Colonic mucosa (tissue), 4 donors: ENCODE results near the gene LPCAT3. TPM values are rescaled to one million over a fixed set of nuclear protein-coding genes. Genes with fewer than 3 reads are reported as not detected.
"Not testable (repeated sequence)": the region's sequence is repeated elsewhere in the genome, so short reads cannot be mapped to it uniquely, and the experiment has no call there.

Experiments used
- DNase-seq: peaks from one replicate; pipeline ENCODE4 v3.0.0-alpha.2; 2020
- H3K27ac ChIP-seq: fragments of 200-600 bp; one replicate; pipeline ENCODE4 v1.8.0; 2021
- H3K27me3 ChIP-seq: fragments of 200-600 bp; one replicate; pipeline ENCODE4 v1.8.0; 2021
- H3K36me3 ChIP-seq: fragments of 200-600 bp; one replicate; pipeline ENCODE4 v1.8.0; 2021
- H3K4me1 ChIP-seq: fragments of 200-600 bp; one replicate; pipeline ENCODE4 v1.8.0; 2021; ENCODE audit warnings: mild to moderate bottlenecking
- H3K4me3 ChIP-seq: fragments of 200-600 bp; one replicate; pipeline ENCODE4 v1.8.0; 2021
- H3K9ac ChIP-seq, 2 donors: one replicate each; pipeline ENCODE4 v1.7.0; 2013; ENCODE audit warnings: control low read depth in 2 of 2, low read depth in 2 of 2, low read length in 2 of 2
- H3K9me3 ChIP-seq: fragments of 200-600 bp; one replicate; pipeline ENCODE4 v1.8.0; 2021
- intact Hi-C: fragments of 100-400 bp; cut with DNase I; formaldehyde crosslinking; loops from one replicate; pipeline ENCODE4 v1.14.1; 2022
- total RNA-seq, 2 donors: library from RNA; stranded (reverse); fragmentation: NEBNext Ultra II Directional in 1 of 2; extraction: Animal tissue kit (Norgen Biotek cat#: 25700) in 1 of 2; gene quantifications; one replicate each; pipeline ENCODE4 v1.2.1, GENCODE V29; 2021
- TF ChIP-seq, protein P1 (sequence below): fragments of 200-600 bp; IDR thresholded peaks from one replicate; pipeline ENCODE4 v1.8.0; 2022; ENCODE audit warnings: antibody characterized with exemption, mild to moderate bottlenecking
- donor health status: healthy.
- donor health status: DM: no; HTN: no; CAD: no.
- donor health status: DM: no; HTN: no; CAD: no.

Gene LPCAT3
- total RNA-seq, 2 donors from 2014 or later, result 71.8 to 77.9 TPM

DNA sequence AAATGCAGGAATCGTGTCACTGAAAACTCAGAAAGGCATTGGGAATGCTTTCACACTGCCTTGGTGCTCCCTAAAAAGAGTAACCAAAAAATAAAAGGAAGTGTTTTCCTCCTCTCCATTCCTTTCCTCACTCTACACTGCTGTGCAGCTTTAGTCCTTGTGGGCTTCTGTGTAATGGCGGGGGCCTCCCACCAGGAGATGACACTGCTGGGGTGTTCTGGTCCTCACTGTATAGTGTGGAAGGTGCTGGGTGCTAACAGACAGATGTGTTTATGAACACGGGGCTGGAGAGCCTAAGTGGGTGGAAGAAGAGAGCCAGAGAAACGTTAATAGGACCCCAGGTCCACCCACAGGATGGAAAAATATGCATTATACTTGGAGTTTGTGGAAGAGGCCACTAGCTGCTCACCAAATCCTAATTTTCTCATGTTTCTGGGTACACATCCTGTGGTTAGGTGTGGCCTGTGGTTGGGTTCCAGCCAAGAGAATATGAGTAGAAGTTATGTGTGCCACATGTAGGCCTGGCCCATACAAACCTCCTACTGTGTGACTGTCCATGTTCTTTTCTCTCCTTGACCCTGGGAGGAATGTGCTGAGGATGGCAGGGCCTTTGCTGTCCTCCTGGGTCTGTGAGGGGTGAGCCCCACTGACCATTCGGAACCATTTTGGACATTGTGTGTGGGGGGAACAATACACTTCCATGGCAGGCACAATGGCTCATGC is 28.3 kb upstream of the LPCAT3 start:
- H3K36me3 ChIP-seq, result no peaks in the 10 kb centered on the region
- H3K9ac ChIP-seq, result no peak overlapping the region
- no peak for DNase-seq
- intact Hi-C loops, result no loop called here
- no peaks in the 10 kb centered on the region for H3K27me3 ChIP-seq
- no peaks in the 10 kb centered on the region for H3K9me3 ChIP-seq
- TF ChIP-seq, protein P1, sequence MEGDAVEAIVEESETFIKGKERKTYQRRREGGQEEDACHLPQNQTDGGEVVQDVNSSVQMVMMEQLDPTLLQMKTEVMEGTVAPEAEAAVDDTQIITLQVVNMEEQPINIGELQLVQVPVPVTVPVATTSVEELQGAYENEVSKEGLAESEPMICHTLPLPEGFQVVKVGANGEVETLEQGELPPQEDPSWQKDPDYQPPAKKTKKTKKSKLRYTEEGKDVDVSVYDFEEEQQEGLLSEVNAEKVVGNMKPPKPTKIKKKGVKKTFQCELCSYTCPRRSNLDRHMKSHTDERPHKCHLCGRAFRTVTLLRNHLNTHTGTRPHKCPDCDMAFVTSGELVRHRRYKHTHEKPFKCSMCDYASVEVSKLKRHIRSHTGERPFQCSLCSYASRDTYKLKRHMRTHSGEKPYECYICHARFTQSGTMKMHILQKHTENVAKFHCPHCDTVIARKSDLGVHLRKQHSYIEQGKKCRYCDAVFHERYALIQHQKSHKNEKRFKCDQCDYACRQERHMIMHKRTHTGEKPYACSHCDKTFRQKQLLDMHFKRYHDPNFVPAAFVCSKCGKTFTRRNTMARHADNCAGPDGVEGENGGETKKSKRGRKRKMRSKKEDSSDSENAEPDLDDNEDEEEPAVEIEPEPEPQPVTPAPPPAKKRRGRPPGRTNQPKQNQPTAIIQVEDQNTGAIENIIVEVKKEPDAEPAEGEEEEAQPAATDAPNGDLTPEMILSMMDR, result no peak
- H3K27ac ChIP-seq, result no peak overlapping the region
- no peak overlapping the region for H3K4me3 ChIP-seq
- H3K4me1 ChIP-seq, result no peaks in the 10 kb centered on the region

GRCh38 chr12:7045913-7046312 is 27.6 kb upstream of the LPCAT3 start:
- TF ChIP-seq, protein P1, result no peak
- no peak overlapping the region for H3K27ac ChIP-seq
- no peaks in the 10 kb centered on the region for H3K4me1 ChIP-seq
- H3K36me3 ChIP-seq, result no peaks in the 10 kb centered on the region
- no peaks in the 10 kb centered on the region for H3K9me3 ChIP-seq
- no peaks in the 10 kb centered on the region for H3K27me3 ChIP-seq
- H3K4me3 ChIP-seq, result no peak overlapping the region
- intact Hi-C loops, result no loop called here
- no peak for DNase-seq
- no peak overlapping the region for H3K9ac ChIP-seq

DNA sequence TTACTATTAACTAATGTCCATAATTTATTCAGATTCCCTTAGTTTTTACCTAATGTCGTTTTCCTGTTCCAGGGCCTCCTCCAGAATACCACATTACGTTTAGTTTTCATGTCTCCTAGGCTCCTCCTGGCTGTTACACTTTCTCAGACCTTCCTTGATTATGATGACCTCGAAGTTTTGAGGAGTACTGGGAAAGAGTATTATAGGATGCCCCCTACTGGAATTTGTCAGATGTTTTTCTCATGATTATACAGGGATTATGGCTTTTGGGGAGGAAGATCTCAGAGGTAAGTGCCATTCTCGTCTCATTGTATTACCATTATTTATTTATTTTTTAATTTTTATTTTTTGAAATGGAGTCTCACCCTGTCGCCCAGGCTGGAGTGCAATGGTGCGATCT is 24.6 kb upstream of the LPCAT3 start:
- H3K4me1 ChIP-seq, result no peaks in the 10 kb centered on the region
- H3K9ac ChIP-seq, result no peak overlapping the region
- H3K4me3 ChIP-seq, result no peak overlapping the region
- TF ChIP-seq, protein P1, result no peak
- intact Hi-C loops, result no loop called here
- no peaks in the 10 kb centered on the region for H3K36me3 ChIP-seq
- H3K27ac ChIP-seq, result no peak overlapping the region
- H3K27me3 ChIP-seq, result no peaks in the 10 kb centered on the region
- DNase-seq, result no peak
- H3K9me3 ChIP-seq, result no peaks in the 10 kb centered on the region

DNA sequence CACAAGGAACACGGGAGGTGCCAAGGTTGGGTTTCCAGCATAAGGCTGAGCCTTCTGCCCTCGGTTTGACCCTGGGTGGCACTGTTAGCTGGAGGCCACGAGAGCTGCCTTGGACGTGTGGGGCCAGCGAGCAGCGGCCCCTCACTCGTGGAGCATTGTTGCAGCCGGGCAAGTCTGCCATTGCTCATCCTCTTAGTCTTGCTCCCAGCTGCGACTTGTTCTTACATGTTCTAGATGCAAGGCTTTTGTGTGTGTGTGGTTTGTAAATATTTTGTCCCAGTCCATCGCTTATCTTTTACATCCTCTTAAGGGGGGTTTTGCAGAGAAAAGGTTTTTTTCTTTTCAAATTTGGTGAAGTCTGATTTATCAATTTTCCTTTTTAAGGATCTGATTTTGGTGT is 21.1 kb upstream of the LPCAT3 start:
- Histone ChIP-seq H3K27ac (no peak overlapping the region), H3K36me3 (no peaks in the 10 kb centered on the region), H3K4me1 (no peaks in the 10 kb centered on the region), H3K9ac (no peak overlapping the region), H3K27me3 (no peaks in the 10 kb centered on the region), H3K9me3 (no peaks in the 10 kb centered on the region), H3K4me3 (no peak overlapping the region)
- no peak for DNase-seq
- TF ChIP-seq, protein P1, result no peak
- intact Hi-C loops, result no loop called here

DNA sequence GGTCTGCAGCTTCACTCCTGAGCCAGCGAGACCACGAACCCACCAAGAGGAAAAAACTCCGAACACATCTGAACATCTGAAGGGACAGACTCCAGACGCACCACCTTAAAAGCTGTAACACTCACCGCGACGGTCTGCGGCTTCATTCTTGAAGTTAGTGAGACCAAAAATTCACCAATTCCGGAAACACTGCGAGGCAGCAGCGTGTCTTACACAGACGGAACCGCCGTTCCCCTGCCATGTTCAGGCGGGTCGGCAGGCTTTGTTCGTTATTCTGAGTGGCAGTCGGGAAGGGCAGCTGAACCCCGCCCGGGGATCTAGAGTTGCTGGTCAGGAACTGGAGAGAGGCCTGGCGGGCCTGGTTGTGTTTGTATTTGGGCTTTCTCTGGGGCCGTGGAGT is 20.3 kb upstream of the LPCAT3 start:
- no peaks in the 10 kb centered on the region for H3K4me1 ChIP-seq
- intact Hi-C loops, result no loop called here
- TF ChIP-seq, protein P1, result no peak
- H3K36me3 ChIP-seq, result no peaks in the 10 kb centered on the region
- H3K4me3 ChIP-seq, result no peak overlapping the region
- H3K9me3 ChIP-seq, result no peaks in the 10 kb centered on the region
- H3K27me3 ChIP-seq, result no peaks in the 10 kb centered on the region
- H3K27ac ChIP-seq, result no peak overlapping the region
- no peak for DNase-seq
- H3K9ac ChIP-seq, result no peak overlapping the region

DNA sequence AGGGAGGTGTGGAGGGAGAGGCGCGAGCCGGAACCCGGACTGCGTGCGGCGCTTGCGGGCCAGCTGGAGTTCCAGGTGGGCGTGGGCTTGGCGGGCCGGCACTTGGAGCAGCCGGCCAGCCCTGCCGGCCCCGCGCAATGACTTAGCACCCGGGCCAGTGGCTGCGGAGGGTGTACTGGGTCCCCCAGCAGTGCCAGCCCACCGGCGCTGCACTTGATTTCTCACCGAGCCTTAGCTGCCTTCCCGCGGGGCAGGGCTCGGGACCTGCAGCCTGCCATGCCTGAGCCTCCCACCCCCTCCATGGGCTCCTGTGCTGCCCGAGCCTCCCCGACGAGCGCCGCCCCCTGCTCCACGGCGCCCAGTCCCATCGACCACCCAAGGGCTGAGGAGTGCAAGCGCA is 19.1 kb upstream of the LPCAT3 start:
- intact Hi-C loops, DNase-seq, H3K4me1 ChIP-seq, H3K27ac ChIP-seq, H3K4me3 ChIP-seq, H3K9me3 ChIP-seq, H3K27me3 ChIP-seq, H3K36me3 ChIP-seq, H3K9ac ChIP-seq: not testable (repeated sequence)
